ENCODE data around the gene MCM6.

- TF ChIP-seq CTCF (conservative IDR thresholded peaks at IDR 0.05 in 1 of 2, IDR thresholded peaks at IDR 0.05 in 1 of 2; ENCODE audit: extremely low read depth in 1 of 2, insufficient read depth in 1 of 2, low read depth in 1 of 2, low read length in 2 of 2) (no peak), EZH2 (IDR thresholded peaks at IDR 0.05; ENCODE audit: borderline replicate concordance, low read length) (no peak)
Measured at GRCh38 chr2:135802350-135802749, 73.9 kb downstream of the MCM6 start.

All from mammary epithelial cell (primary cell).